ENCODE measurements around the gene IFIH1. TPM values are rescaled to one million over a fixed set of nuclear protein-coding genes. Genes with fewer than 3 reads are reported as not detected.

IFIH1 gene
- total RNA-seq, 1 experiment from 2014 or later = 4.7 TPM

DNA sequence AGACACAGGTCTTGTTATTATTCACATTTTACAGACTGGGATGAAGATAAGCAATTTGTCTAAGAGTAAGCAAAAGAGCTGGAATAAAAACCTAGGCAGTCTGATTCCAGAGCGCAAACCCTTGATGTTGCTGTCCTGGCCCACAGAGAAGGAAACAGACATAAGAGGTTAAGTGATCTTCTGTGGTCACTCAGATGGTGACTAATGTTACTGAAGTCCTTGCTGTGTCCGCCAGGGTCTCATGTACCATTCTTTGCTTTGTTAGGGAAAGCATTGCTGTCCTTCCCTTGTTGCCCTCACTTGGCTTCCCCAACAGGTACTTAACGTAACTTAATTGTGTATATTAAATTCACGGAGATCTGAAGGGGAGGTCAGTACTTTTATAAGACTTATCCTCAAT, 60.3 kb downstream of the IFIH1 start:
- peak; percentile 13 for DNase-seq (ENCODE audit: low spot score)

DNA sequence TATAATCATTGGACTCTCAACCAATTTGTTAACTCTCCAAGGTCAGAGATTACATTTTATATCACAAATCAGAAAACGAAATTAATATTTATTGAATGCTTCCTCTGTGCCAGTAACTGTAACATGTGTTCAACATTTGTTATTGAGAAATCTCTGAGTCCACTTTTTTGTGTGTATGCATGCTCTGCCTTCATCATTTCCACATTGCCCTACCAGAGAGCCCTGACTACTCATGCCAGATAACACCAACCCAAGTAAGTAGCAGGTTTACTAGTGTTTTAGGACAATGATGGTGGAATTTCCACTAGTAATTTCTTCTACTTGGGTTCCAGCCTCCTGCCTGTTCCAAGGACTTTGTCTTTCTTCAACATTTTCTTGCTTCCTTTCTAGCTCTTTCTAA, 61.1 kb downstream of the IFIH1 start:
- no peak for DNase-seq (ENCODE audit: low spot score)

DNA sequence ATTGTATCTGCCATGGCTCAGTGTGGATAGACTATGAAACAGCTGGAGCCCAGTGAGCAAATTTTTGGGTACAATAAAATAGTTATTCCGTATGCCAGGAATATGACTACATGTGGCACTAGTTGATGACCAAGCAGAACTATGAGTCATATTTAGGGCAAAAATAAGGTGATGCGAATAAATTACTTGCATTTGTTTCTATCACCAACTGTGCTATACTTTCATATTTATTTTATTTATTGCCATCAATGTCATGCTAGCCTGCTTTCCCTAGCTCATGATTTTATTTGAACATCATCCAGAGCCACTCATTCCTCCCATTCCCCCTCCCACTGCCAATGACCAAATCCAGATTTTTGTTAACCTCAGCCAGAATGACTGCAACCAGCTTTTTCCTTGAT, 61.9 kb downstream of the IFIH1 start:
- peak; percentile 25 for DNase-seq (ENCODE audit: low spot score)

DNA sequence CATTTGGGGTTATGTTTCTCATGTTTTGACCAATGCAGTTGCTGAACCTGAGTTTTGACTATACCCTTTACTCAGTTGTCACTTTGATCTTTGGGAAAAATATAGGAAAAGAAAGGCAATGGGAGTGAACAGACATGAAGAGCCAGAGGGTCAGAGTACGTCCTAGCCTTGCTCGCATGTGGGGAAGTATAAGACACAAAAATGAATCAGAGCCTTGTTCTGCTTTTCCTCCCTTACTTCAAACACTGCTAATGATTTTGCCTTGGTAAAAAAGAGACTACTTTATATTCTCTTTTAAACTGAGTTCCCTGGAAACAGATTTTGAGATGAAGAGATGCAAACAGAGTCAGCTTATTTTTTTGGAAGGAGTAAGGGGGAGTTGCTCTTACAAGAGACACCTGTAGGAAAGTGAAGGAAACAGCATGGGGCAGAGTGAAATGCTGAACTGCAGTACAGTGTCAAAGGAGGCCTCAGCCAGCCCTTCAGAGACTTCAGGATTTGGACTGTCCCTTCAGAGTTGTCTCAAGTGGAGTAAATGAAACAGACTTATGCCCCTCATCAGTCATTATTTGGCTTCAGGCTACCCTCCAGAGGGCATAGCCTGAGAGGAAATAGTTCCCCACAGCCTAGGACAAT, 64.1 kb downstream of the IFIH1 start:
- no peak for DNase-seq (ENCODE audit: low spot score)

DNA sequence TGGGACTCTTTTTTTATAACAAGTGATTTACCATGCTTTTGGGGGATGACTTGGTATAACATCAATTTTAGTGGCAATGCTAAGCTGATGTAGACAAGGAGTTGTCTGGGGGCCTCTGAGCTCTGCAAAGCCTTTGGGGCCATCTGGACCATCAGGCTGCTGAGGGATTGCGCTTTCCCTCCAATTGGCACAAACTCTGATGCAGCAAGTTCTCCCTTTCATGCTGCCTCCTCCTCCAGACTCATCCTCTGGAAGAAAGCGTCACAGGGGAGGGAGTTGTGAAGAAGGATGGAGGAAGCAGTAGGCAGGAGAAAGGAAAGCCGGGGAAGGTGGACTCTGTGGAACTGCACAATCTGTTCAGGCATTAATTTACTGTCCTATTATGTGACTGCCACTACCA, 65.0 kb downstream of the IFIH1 start:
- no peak for DNase-seq (ENCODE audit: low spot score)

DNA sequence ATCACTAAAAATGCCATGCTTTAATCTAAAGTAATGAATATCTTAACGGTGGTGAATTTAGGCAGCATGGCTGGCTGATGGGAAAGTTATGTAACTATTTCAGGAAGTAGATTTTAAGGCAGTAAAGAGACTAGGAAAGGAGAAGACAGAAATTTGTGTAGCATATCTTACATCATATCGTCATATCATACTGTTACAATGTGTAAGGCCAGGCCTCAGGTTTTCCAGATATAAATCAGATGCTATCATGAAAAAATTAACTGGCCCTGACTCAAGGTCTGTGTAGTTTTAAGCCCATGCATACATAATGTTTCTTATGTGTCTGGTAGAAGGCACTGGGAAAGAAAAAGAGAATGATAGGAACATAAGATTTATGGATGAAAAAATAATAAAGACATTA, 66.3 kb downstream of the IFIH1 start:
- DNase-seq (ENCODE audit: low spot score) = no peak

DNA sequence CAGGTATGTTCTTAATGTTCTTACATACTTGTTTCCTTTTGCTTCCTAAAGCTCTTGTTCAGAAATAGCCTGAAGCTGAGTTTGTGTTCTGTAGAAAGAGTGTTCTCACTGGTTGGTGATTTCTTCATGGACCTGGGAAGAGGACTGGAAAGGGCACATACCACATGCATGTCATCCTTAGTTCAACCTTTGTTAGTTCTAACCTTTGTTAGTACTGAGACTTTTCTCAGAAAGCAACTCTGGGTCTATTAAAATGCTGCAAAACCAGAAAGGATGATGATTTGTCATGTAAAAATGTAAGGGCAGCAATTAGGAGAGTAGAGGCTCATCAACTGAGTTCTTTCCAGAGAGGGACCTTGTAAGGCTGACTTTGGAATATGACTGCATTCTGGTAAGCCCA, 72.7 kb downstream of the IFIH1 start:
- peak; percentile 9 for DNase-seq (ENCODE audit: low spot score)

DNA sequence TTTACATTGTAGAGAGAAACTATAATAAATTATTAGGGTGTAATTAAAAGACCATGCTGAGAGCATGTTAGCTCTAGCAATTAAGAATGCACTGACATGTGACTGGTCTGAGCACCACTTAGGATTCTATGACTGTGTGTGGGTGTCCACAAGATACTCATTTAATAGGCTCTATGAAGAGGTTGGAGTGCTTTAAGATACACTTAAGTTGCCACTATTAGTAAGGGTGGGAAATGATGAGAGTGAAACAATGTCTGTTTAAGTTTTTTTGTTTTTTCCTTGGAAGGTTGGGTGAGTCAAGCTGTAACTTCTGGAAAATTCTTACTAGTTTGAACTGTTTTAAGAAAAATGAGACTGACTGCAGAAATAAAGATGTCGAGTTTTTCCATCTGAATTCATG, 73.4 kb downstream of the IFIH1 start:
- peak; percentile 17 for DNase-seq (ENCODE audit: low spot score)

DNA sequence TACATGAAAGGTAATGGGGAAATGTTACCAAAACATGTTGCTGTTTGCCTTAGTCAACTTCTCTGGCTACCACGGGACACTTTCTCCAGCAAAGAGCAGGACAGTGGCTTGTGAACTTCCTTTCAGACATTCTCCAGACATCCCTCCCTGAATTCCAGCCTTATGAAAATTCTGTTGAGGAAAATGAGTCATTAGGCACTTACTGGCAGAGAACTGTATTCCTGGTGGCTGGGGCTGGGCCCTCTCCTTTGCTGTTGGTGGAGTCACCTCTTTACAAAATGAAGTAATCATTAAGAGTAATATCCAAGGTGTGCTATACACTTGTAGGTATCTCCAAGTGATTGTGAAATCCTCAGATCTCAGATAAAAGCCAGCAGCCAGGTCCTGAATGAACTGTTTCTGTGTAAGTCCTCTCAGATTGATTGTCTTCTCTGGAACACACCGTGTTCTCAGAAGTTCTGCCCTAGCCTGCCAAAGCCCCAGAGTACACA, 73.9 kb downstream of the IFIH1 start:
- DNase-seq (ENCODE audit: low spot score) = peak; percentile 86

DNA sequence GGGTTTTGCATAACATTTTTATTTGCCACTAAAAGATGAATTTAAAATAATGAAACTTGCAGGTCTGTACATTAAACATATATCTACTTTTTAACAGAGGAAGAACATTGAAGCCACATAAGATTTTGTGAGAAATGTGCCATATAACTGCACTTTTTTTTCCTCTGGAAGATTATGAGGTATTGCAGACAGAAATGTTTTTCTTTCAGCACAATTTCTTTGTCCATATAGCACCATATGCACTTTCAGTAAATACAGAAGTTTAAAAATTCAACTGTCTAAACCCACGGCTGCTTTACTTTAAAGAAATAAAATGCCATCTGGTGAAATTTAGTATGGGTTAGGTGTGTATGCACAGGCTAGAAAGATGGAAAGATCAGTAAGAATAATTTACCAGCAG, 74.8 kb downstream of the IFIH1 start:
- no peak for DNase-seq (ENCODE audit: low spot score)

DNA sequence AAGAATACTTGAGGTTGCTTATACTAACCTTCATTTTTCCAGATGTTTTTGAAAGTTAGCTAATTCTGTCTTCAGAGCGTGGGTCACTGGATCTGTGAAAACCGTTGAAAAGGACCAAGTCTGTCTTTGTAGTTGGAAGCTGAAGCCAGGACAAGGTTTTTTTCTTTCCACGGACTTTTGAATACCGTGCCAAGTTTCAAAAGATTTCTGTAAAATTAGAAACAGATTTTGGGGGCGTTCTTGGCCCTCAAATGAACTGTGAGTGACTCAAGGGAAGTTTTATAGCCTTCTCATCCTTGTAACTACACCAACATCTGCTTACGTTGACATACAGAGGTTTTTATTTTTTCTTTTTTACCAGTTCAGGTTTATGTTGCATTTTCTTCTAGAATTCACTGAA, 75.2 kb downstream of the IFIH1 start, which contains the start of gene FAP:
FAP (minus strand) TSS at position 152 of the 400 bp plus-strand sequence; CDS start at position 34, 118 bp downstream.
- DNase-seq (ENCODE audit: low spot score) = peak; percentile 23

DNA sequence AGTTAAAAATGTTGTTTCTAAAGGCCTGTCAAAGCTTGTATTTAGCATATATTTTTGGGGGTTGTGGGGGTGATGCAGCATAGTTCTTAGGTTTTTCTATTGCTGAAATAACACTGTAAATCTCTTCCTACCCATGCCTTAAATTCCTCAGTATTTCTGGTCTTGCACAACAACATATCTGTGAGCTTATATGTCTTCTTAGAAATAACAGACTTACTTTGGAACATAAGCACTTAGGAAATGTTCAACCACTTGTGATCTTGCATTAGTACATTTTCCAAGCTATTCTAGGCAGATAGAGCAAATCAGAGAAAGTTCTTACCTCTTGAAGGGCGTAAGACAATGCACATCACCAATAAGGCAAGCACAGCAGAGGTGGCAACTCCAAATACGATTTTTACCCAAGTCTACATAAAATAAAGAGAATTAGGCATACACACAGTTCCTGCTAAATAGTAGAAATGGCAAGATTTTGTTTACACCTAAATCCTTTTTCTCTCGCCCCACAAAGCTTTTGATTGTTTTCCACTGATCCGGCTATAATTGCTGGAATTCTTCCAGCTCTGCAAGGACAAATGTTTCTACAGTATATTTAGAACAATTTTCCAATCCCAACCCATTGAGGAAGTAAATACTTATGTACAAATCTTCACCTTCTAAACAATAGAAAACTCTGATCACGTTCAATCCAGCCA, 75.8 kb downstream of the IFIH1 start:
- DNase-seq (ENCODE audit: low spot score) = no peak

DNA sequence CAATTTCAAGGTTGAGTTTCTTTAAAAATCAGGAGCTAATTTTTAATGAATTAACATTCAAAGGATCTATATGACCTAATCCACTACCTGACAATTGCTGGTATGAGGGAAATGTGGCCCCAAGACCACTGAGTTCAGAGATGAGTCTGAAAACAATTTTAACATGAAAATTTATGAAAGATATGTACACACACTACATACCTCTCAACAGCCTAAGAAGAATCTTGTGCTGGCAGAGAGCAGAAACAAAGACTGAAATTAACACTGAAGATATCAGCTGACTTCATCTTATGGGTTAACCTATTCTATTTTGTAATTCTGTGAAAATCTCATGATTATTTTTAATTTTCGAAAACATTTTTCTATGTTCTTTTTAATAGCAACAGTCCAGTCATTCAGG, 76.9 kb downstream of the IFIH1 start:
- DNase-seq (ENCODE audit: low spot score) = no peak

DNA sequence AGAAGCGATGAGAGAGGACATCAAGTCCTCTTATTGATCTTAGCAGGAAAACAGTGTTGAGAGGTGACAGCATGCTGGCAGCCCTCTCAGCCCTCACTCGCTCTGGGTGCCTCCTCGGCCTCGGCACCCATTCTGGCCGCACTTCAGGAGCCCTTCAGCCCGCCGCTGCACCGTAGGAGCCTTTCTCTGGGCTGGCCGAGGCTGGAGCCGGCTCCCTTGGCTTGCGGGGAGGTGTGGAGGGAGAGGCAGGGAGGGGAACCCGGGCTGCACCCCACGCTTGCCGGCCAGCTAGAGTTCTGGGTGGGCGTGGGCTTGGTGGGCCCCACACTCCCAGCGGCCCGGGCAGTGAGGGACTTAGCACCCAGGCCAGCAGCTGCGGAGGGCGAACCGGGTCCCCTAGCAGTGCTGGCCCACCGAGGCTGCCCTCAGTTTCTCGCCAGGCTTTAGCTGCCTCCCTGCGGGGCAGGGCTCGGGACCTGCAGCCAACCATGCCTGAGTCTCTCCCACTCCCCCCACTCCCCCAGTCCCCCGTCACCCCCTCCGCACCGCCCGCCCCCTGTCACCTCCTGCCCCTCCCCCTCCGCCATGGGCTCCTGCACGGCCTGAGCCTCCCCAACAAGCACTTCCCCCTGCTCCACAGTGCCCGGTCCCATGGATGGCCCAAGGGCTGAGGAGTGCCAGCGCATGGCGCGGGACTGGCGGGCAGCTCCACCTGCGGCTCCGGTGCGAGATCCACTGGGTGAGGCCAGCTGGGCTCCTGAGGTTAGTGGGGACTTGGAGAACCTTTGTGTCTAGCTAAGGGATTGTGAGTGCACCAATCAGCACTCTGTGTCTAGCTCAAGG, 83.6 kb downstream of the IFIH1 start:
- no peak for DNase-seq (ENCODE audit: low spot score)

DNA sequence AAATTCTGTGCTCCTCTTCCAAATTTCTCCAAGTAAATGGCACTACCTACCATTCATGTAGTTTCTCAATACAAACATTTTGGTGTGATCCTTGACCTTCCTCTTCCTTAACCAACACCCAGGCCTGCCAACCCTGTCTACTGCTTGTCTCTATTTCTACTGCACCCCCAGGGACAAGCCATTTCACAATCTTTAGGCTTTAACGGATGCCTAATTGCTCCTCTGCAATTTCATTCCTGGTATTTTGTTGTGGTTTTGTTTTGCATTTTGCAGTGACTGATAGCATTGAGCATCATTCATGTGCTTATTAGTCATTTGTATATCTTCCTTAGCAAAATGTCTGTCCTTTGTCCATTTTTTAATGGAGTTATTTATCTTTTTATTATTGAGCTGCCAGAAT, 85.3 kb downstream of the IFIH1 start:
- DNase-seq (ENCODE audit: low spot score) = peak; percentile 59

DNA sequence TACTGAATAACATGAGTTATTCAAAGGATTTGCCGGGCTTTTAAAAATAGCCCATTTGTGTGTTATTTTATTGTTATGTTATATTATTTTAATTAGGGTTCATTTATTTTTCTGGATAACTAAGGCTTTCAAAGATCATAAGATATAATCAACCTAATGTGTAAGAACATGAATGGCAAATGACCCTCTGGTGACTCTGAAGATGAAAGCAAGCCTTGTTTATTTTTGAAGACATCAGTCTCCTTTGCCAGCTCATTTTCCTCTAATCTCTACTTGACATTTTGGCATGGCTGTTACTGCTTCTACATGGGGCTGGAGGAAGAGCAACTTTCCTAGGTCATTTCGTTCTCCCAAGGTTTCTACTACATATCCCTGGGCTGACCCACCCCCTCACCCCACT, 85.8 kb downstream of the IFIH1 start:
- DNase-seq (ENCODE audit: low spot score) = no peak

DNA sequence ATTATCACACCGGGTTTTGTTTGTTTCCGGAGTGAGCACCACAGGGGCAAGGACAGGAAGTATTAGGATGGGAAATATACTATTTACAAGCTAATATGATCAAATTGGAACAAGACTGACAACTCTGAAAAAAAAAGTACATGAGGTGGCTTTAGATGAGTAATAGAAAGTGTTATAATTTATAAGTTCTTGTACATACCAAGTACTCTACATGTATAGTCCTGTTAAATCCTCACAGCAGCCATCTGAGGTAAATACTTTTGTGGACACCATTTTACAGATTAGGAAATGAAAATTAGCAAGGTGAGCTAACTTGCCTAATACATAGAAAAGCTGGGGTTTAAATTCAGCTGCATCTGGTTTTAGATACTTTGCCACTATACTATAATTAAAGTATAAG, 86.5 kb downstream of the IFIH1 start:
- no peak for DNase-seq (ENCODE audit: low spot score)

DNA sequence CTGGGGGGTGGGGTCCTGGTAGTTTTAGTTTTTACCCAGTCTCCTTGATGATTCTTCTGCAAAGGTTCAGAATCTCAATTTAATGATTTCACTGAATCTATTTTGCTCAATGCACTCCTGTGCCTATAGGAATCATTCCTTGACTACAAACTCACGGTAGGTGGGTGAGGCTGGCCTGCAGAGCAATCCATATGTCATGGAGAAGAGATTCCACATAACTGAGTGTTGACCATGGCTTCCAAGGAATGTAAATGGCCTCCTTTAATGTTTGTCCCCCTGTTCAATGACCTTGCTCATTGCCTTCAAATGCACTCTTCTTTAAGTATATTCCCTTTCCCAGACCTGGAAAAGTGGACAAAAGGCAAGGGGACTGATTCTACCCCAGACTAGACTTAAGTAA, 87.7 kb downstream of the IFIH1 start:
- DNase-seq (ENCODE audit: low spot score) = no peak

DNA sequence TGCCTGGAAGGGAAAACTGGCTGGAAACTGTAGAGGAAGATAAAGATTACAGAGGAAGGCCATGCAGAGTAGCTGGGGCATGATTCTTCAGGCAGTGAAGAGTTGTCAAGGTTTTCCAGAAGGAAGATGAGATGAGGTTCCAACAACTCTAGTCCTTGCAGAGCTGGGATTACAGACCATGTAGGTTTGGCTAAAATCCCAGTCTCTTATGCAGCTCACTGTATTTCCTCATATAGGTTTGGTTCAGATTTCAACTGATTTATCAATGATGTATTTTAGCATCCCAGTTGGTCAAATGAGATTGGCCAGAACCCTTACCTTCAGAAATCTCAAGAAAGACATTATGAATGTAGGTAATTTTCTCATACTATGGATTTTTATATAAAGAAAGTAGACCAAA, 91.6 kb downstream of the IFIH1 start:
- DNase-seq (ENCODE audit: low spot score) = no peak

DNA sequence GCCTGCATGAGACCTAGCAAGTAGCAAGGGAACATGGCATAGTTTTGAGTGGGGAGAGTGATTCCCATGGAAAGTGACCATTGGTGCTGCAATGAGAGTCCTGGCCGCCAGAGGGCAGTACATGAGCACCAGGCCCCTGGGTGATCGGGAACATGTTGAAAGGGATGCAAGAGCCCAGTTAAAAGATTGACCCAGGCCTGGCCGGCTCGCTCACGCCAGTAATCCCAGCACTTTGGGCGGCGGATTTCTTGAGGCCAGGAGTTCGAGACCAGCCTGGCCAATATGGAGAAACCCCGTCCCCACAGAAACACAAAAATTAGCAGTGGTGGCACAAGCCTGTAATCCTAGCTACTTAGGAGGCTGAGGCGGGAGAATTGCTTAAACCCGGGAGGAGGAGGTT, 97.4 kb downstream of the IFIH1 start:
- DNase-seq (ENCODE audit: low spot score) = peak; percentile 75

DNA sequence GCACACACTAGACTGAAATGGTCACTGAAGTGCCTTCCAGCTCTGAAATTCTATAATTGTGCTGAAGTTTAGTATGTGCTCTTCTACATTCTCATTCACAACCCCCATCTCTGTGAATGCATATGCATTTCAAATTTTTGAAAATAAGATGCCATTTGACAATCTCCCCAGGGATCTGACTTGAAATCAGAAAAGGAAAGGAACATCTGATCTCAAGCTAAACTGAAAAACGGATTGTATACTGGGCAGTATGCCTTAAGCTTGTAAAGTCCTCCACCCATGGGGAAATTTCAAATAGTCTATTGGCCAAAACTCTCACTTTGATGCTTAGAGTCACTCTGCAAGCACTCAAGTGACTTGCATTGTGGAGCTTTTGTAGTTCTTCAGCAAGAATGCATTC, 98.1 kb downstream of the IFIH1 start:
- DNase-seq (ENCODE audit: low spot score) = no peak

DNA sequence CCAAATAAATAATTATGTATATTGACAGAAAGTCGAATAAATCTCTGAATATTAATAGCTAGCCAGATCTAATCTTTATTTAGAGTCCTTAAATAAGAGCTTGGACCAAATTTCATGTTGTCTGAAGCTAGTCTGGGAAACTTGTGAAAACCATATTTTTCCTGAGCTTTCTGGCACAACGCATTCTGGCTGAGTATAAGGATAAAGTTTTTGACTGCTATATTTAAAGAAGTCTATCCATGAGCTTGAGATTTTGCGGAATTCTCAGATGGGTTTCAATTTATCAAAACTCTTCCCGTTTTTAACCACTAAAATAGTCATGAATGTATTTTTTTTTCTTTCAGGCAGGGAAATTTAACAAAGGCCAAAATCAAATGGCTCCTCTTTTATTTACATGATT, 99.1 kb downstream of the IFIH1 start:
- DNase-seq (ENCODE audit: low spot score) = no peak

DNA sequence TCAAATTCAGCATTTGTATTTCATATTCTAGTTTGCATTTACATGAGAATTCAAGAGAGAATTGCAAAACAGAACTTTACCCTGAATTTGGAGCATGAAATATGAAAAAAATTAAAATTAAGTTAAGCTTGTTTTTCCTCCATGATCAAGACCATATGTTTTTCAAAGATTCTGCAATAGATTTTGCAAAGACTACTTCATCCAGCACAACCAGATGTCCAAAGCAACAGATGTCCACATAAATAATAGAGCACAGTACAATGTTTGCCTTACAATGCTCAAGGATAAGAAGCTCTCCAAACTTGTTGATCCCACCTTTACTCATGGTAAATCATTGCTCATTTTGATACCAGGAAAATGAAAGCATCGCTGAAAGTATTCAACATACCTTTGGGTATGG, 100.9 kb downstream of the IFIH1 start:
- DNase-seq (ENCODE audit: low spot score) = no peak

Data from A172 (cell line).